Esophagus squamous epithelium (tissue), 4 donors: ENCODE data around the gene PTGER4.

Experiments used
- POLR2A ChIP-seq, 4 donors: fragments of 450-650 bp; IDR thresholded peaks; one replicate each; pipeline ENCODE4 v1.6.1; 2017; ENCODE audit warnings: antibody characterized with exemption in 4 of 4, mild to moderate bottlenecking in 4 of 4, moderate library complexity in 3 of 4
- TF ChIP-seq, protein P1 (sequence below), 6 experiments: fragments of 450-650 bp in 4 of 6; fragments of 200-600 bp in 2 of 6; sonication (generic) in 2 of 6; IDR thresholded peaks; one replicate each; pipeline ENCODE4 v1.5.1; 2016 to 2019; ENCODE audit warnings: antibody characterized with exemption in 6 of 6, mild to moderate bottlenecking in 4 of 6, moderate library complexity in 4 of 6

DNA sequence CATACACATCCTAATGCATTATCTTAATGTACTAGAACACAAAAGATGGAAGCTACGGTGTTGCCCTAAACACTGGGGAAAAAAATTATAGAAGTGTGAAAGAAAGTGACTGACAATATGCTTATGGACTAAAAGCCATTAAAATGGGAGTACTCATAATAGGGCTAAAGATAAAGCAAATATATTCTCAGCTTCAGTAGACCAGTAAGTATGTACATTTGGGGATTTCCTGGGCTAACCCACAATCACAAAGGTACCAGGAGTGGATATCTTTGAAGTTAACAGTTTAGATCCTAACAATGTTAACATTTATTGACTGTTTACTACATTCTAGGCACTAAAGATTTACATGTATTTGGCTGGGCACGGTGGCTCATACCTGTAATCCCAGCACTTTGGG lies 36.9 kb downstream of the PTGER4 start:
- TF ChIP-seq, protein P1, sequence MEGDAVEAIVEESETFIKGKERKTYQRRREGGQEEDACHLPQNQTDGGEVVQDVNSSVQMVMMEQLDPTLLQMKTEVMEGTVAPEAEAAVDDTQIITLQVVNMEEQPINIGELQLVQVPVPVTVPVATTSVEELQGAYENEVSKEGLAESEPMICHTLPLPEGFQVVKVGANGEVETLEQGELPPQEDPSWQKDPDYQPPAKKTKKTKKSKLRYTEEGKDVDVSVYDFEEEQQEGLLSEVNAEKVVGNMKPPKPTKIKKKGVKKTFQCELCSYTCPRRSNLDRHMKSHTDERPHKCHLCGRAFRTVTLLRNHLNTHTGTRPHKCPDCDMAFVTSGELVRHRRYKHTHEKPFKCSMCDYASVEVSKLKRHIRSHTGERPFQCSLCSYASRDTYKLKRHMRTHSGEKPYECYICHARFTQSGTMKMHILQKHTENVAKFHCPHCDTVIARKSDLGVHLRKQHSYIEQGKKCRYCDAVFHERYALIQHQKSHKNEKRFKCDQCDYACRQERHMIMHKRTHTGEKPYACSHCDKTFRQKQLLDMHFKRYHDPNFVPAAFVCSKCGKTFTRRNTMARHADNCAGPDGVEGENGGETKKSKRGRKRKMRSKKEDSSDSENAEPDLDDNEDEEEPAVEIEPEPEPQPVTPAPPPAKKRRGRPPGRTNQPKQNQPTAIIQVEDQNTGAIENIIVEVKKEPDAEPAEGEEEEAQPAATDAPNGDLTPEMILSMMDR (IDR thresholded peaks at IDR 0.05): no peak
- no peak for TF ChIP-seq POLR2A (IDR thresholded peaks at IDR 0.05)
